Ascending aorta (tissue), 2 donors: ENCODE results near the gene MRFAP1L1. TPM values are rescaled to one million over a fixed set of nuclear protein-coding genes. Genes with fewer than 3 reads are reported as not detected.
A peak's percentile ranks its signal among the peaks of the same experiment; 100 is the strongest.

Experiments used
- DNase-seq, 2 donors: peaks; one replicate each; pipeline ENCODE4 v3.0.0-alpha.2; 2019; ENCODE audit warnings: low spot score in 2 of 2
- H3K27ac ChIP-seq, 2 donors: fragments of 200-600 bp; sonication (generic); one replicate each; pipeline ENCODE4 v1.5.1; 2016 to 2017; ENCODE audit warnings: mild to moderate bottlenecking in 1 of 2
- H3K27me3 ChIP-seq: fragments of 200-600 bp; sonication (generic); one replicate; pipeline ENCODE4 v1.5.1; 2017
- H3K36me3 ChIP-seq, 2 donors: fragments of 200-600 bp; sonication (generic); one replicate each; pipeline ENCODE4 v1.5.1; 2016
- H3K4me1 ChIP-seq, 2 donors: fragments of 200-600 bp; sonication (generic); one replicate each; pipeline ENCODE4 v1.5.1; 2016 to 2017; ENCODE audit warnings: mild to moderate bottlenecking in 1 of 2
- H3K4me3 ChIP-seq, 2 donors: fragments of 200-600 bp; sonication (generic); one replicate each; pipeline ENCODE4 v1.5.1; 2016 to 2017; ENCODE audit warnings: mild to moderate bottlenecking in 1 of 2
- H3K9me3 ChIP-seq, 2 donors: fragments of 200-600 bp; sonication (generic); one replicate each; pipeline ENCODE4 v1.5.1; 2016
- CTCF ChIP-seq, 3 experiments: fragments of 200-600 bp in 2 of 3; fragments of 450-650 bp in 1 of 3; sonication (generic) in 2 of 3; IDR thresholded peaks; one replicate each; pipeline ENCODE4 v1.5.1; 2016 to 2019; ENCODE audit warnings: antibody characterized with exemption in 3 of 3, mild to moderate bottlenecking in 1 of 3, moderate library complexity in 1 of 3
- intact Hi-C: fragments of 100-400 bp; cut with DNase I; formaldehyde crosslinking; loops from one replicate; pipeline ENCODE4 v1.15.1; 2023
- total RNA-seq: library from RNA; depleted of rRNA; stranded (reverse); fragments of >200 nt; gene quantifications from one replicate; pipeline ENCODE4 v1.1.0, GENCODE V29; 2016

The MRFAP1L1 gene
- total RNA-seq, 1 donor from 2014 or later, result 34.1 TPM

GRCh38 chr4:6749340-6750171 is 39.9 kb upstream of the MRFAP1L1 start:
- peak in 1 of 2 donors; percentile 79 for DNase-seq
- peaks cover 8 to 10% of the 10 kb centered on the region in 2 donors for H3K4me1 ChIP-seq
- no peak overlapping the region for H3K4me3 ChIP-seq
- intact Hi-C loops, result no loop called here
- no peaks in the 10 kb centered on the region for H3K27me3 ChIP-seq
- no peaks in the 10 kb centered on the region for H3K9me3 ChIP-seq
- no peak for TF ChIP-seq CTCF (IDR thresholded peaks at IDR 0.05)
- H3K27ac ChIP-seq, result peak overlapping the region; percentile 10 to 44
- H3K36me3 ChIP-seq, result no peaks in the 10 kb centered on the region

- Histone ChIP-seq H3K9me3 (no peaks in the 10 kb centered on the region), H3K36me3 (no peaks in the 10 kb centered on the region), H3K4me3 (no peak overlapping the region), H3K4me1 (peaks cover 8 to 10% of the 10 kb centered on the region in 2 donors), H3K27ac (no peak overlapping the region), H3K27me3 (no peaks in the 10 kb centered on the region)
- no peak for DNase-seq
- intact Hi-C loops, result no loop called here
- TF ChIP-seq CTCF (IDR thresholded peaks at IDR 0.05), result no peak
These were observed 38.6 kb upstream of the MRFAP1L1 start for GRCh38 chr4:6748286-6748685.

- H3K9me3 ChIP-seq, result no peaks in the 10 kb centered on the region
- TF ChIP-seq CTCF (IDR thresholded peaks at IDR 0.05), result no peak
- H3K4me3 ChIP-seq, result peak overlapping the region in 1 of 2 donors; percentile 14
- H3K36me3 ChIP-seq, result no peaks in the 10 kb centered on the region
- peaks cover 8 to 10% of the 10 kb centered on the region in 2 donors for H3K4me1 ChIP-seq
- no peaks in the 10 kb centered on the region for H3K27me3 ChIP-seq
- H3K27ac ChIP-seq, result peak overlapping the region; percentile 23 to 66
- no peak for DNase-seq
- intact Hi-C loops, result no loop called here
These were observed 37.8 kb upstream of the MRFAP1L1 start for GRCh38 chr4:6747294-6748051.

- Histone ChIP-seq H3K9me3 (no peaks in the 10 kb centered on the region), H3K36me3 (no peaks in the 10 kb centered on the region), H3K27me3 (no peaks in the 10 kb centered on the region), H3K4me1 (peaks cover 8 to 10% of the 10 kb centered on the region in 2 donors), H3K27ac (peak overlapping the region; percentile 23 to 66), H3K4me3 (peak overlapping the region in 1 of 2 donors; percentile 14)
- TF ChIP-seq CTCF (IDR thresholded peaks at IDR 0.05), result no peak
- DNase-seq, result no peak
- intact Hi-C loops, result no loop called here
These were observed 37.1 kb upstream of the MRFAP1L1 start for GRCh38 chr4:6746721-6747293.

GRCh38 chr4:6742989-6743388 is 33.3 kb upstream of the MRFAP1L1 start:
- H3K36me3 ChIP-seq, result no peaks in the 10 kb centered on the region
- peaks cover 8 to 10% of the 10 kb centered on the region in 2 donors for H3K4me1 ChIP-seq
- no peak for DNase-seq
- intact Hi-C loops, result no loop called here
- no peaks in the 10 kb centered on the region for H3K27me3 ChIP-seq
- TF ChIP-seq CTCF (IDR thresholded peaks at IDR 0.05), result no peak
- no peak overlapping the region for H3K4me3 ChIP-seq
- H3K27ac ChIP-seq, result no peak overlapping the region
- no peaks in the 10 kb centered on the region for H3K9me3 ChIP-seq
